PC-9 (cell line): Measurements from ENCODE around the gene LRP1.

Experiments used
- CTCF ChIP-seq: fragments of 200-600 bp; sonication (generic); conservative IDR thresholded peaks from 2 replicates; pipeline ENCODE4 v1.6.1; 2017; ENCODE audit warnings: mixed run types, antibody characterized with exemption, mild to moderate bottlenecking, moderate library complexity
- EZH2 ChIP-seq: fragments of 200-600 bp; sonication (generic); IDR thresholded peaks from 2 replicates; pipeline ENCODE4 v1.8.0; 2017; ENCODE audit warnings: antibody characterized with exemption, low read depth

GRCh38 chr12:57139796-57140649 is 11.7 kb downstream of the LRP1 start:
- TF ChIP-seq CTCF (no peak), EZH2 (no peak)
